B cell (primary cell): ENCODE data around the gene ALG3. TPM values are rescaled to one million over a fixed set of nuclear protein-coding genes. Genes with fewer than 3 reads are reported as not detected.

Experiments
- ATAC-seq: fragments of 200-7000 bp; cut with Tn5 transposase; one replicate; pipeline ENCODE4 v1.10.0; 2021; ENCODE audit warnings: low read depth, mild to moderate bottlenecking, moderate number of reproducible peaks, moderate library complexity
- CTCF ChIA-PET: fragments of 350-600 bp; sonication (Branson Sonifier 250); formaldehyde crosslinking; loops from one replicate; lab custom pipeline; 2021; ENCODE audit warnings: antibody characterized with exemption, inconsistent platforms; lab: Charles Lee
- POLR2A ChIA-PET: fragments of 350-600 bp; sonication (Branson Sonifier 250); formaldehyde crosslinking; loops from one replicate; lab custom pipeline; 2021; ENCODE audit warnings: antibody characterized with exemption; lab: Charles Lee
- DNase-seq: peaks from one replicate; pipeline ENCODE4 v3.0.0; 2013
- H2AFZ ChIP-seq: 2 replicates; pipeline ENCODE4 v1.6.1; 2012; ENCODE audit warnings: mild to moderate bottlenecking, low read depth, low read length; ENCODE audit not compliant: insufficient read depth, poor library complexity, severe bottlenecking
- H3K27ac ChIP-seq, 2 donors: 1 replicate in 1 of 2; 2 replicates in 1 of 2; pipeline ENCODE4 v1.5.1; 2012 to 2013; ENCODE audit warnings: low read length in 2 of 2, mild to moderate bottlenecking in 2 of 2, moderate library complexity in 1 of 2
- H3K27me3 ChIP-seq, 4 experiments: fragments of 200-600 bp in 1 of 4; sonication (generic) in 1 of 4; replicated peaks in 1 of 4; 1 replicate in 2 of 4; 2 replicates in 2 of 4; pipeline versions ENCODE4 v1.6.1 to v1.7.0; 2013 to 2016; ENCODE audit warnings: low read length in 3 of 4, mild to moderate bottlenecking in 2 of 4, mixed read lengths in 1 of 4, moderate library complexity in 1 of 4; ENCODE audit not compliant: insufficient read depth in 4 of 4, control insufficient read depth in 3 of 4; ENCODE audit errors: control extremely low read depth in 1 of 4
- H3K36me3 ChIP-seq, 2 experiments: replicated peaks in 1 of 2; 1 replicate in 1 of 2; 2 replicates in 1 of 2; pipeline versions ENCODE4 v1.6.1 to v1.7.1; 2013; ENCODE audit warnings: low read length in 1 of 2; ENCODE audit not compliant: insufficient read depth in 2 of 2, control insufficient read depth in 1 of 2; ENCODE audit errors: control extremely low read depth in 1 of 2, extremely low read depth in 1 of 2
- H3K4me1 ChIP-seq, 2 donors: fragments of 200-600 bp in 1 of 2; sonication (generic) in 1 of 2; 1 replicate in 1 of 2; 2 replicates in 1 of 2; pipeline versions ENCODE4 v1.5.1 to v1.6.1; 2013 to 2017; ENCODE audit warnings: low read length in 2 of 2; ENCODE audit not compliant: control insufficient read depth in 2 of 2, insufficient read depth in 2 of 2
- H3K4me2 ChIP-seq: replicated peaks from 2 replicates; pipeline ENCODE3; 2012; ENCODE audit warnings: mild to moderate bottlenecking, low read depth, low read length; ENCODE audit not compliant: poor library complexity, severe bottlenecking
- H3K4me3 ChIP-seq, 5 experiments: fragments of 200-600 bp in 1 of 5; sonication (generic) in 1 of 5; 1 replicate in 3 of 5; 2 replicates in 2 of 5; pipeline versions ENCODE4 v1.5.1 to v1.7.0; 2011 to 2016; ENCODE audit warnings: low read length in 4 of 5, mild to moderate bottlenecking in 4 of 5, low read depth in 2 of 5, control low read depth in 1 of 5, moderate library complexity in 1 of 5; ENCODE audit not compliant: insufficient read depth in 1 of 5; ENCODE audit errors: control extremely low read depth in 1 of 5, extremely low read depth in 1 of 5
- H3K79me2 ChIP-seq: fragments of 200-600 bp; sonication (generic); one replicate; pipeline ENCODE4 v1.6.0; 2016; ENCODE audit warnings: low read length; ENCODE audit not compliant: control insufficient read depth, insufficient read depth
- H3K9ac ChIP-seq: fragments of 200-600 bp; sonication (generic); 2 replicates; pipeline ENCODE4 v1.6.1; 2017; ENCODE audit warnings: mild to moderate bottlenecking, low read length, moderate library complexity
- H3K9me3 ChIP-seq, 3 donors: one replicate each; pipeline versions ENCODE4 v1.6.1 to v1.7.1; 2013; ENCODE audit warnings: low read length in 2 of 3; ENCODE audit not compliant: control insufficient read depth in 2 of 3, insufficient read depth in 1 of 3; ENCODE audit errors: control extremely low read depth in 1 of 3
- H4K20me1 ChIP-seq: 2 replicates; pipeline ENCODE4 v1.6.0; 2012; ENCODE audit warnings: mild to moderate bottlenecking, low read length; ENCODE audit not compliant: insufficient read depth, control insufficient read depth, poor library complexity, severe bottlenecking
- H3K27ac Mint-ChIP-seq: one replicate; pipeline ENCODE4 v1.8.0; 2021; ENCODE audit warnings: mixed read lengths
- H3K27me3 Mint-ChIP-seq: one replicate; pipeline ENCODE4 v1.8.0; 2021; ENCODE audit warnings: mixed read lengths
- H3K4me1 Mint-ChIP-seq: one replicate; pipeline ENCODE4 v1.8.0; 2021; ENCODE audit warnings: mixed read lengths
- H3K4me3 Mint-ChIP-seq: one replicate; pipeline ENCODE4 v1.8.0; 2021; ENCODE audit warnings: mixed read lengths
- H3K9me3 Mint-ChIP-seq: one replicate; pipeline ENCODE4 v1.8.0; 2022; ENCODE audit warnings: mixed read lengths; ENCODE audit not compliant: insufficient read depth
- EZH2 ChIP-seq: IDR thresholded peaks from 2 replicates; pipeline ENCODE4 v1.6.1; 2012; ENCODE audit warnings: borderline replicate concordance, low read depth, mild to moderate bottlenecking, moderate library complexity, low read length; ENCODE audit not compliant: insufficient read depth, poor library complexity, severe bottlenecking
- WGBS: methylation state at CpG from one replicate; pipeline ENCODE4 v1.1.5; 2013; ENCODE audit warnings: missing lambda C conversion rate; ENCODE audit not compliant: insufficient coverage; 5-methylcytosine and 5-hydroxymethylcytosine counted together
- intact Hi-C: fragments of 100-400 bp; cut with micrococcal nuclease; formaldehyde crosslinking; loops from one replicate; pipeline ENCODE4 v1.10.0; 2022
- polyA plus RNA-seq: library from polyadenylated mRNA; depleted of rRNA; stranded (reverse); fragments of >200 nt; gene quantifications from 2 replicates; pipeline ENCODE4 v1.2.3, GENCODE V29; 2012
- total RNA-seq, 2 donors: library from RNA; stranded (reverse); fragments of 120-200 nt in 1 of 2; gene quantifications; 1 replicate in 1 of 2; 2 replicates in 1 of 2; pipeline versions ENCODE4 v1.2.3 to v1.2.4, GENCODE V29; 2013 to 2022
- TF ChIP-seq, protein P1 (sequence below): fragments of 200-600 bp; IDR thresholded peaks from one replicate; pipeline ENCODE4 v1.8.0; 2022; ENCODE audit warnings: antibody characterized with exemption, mild to moderate bottlenecking

ALG3 gene
- total and polyA plus RNA-seq, 2 donors (not counting 1 experiment from before 2014, with no cell fraction given), result 36.1 to 38.6 TPM

DNA sequence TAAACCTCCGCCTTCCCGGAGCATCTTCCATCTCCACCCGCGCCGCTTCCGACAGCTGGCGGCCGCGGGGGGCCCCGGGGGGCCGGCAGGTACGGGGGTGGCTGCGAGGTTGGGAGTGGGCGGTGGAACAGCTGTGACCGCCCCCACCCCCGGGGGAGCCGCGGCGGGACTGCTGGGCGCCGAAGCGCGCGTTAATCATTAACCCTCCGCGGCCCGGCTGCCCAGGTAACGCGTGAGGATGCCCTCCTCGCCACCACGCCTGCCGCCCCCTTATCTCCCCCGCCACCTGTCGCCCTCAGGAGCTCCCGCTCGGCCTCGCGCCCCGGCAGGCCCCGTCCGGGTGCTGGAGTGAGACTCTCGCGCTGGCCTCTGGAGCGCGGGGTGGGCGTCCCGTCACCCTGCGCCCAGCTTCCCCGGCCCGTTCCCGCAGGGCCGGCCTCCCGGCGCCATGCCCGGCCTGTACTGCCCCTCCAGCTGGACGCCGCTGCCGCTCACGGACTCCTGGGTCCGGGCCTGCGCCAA lies 18.6 kb downstream of the ALG3 start:
- no peak for ATAC-seq
- POLR2A ChIA-PET, result interaction anchor here (1.4 kb wide), 1 partner anchor 20 kb away, joined by 3 read pairs; the partner anchor contains the start of gene EEF1AKMT4
- intact Hi-C loops, result no loop called here

More for the DNA sequence above, 18.6 kb downstream of the ALG3 start:
- Mint-ChIP-seq H3K4me1 (peaks cover 20% of the 10 kb centered on the region), H3K9me3 (no peaks in the 10 kb centered on the region), H3K27me3 (peaks cover 42% of the 10 kb centered on the region), H3K27ac (no peak overlapping the region), H3K4me3 (peak overlapping the region; percentile 85)
- peak overlapping the region in 4 of 5 experiments; percentile 48 to 74 (median 60) for H3K4me3 ChIP-seq
- TF ChIP-seq, protein P1, sequence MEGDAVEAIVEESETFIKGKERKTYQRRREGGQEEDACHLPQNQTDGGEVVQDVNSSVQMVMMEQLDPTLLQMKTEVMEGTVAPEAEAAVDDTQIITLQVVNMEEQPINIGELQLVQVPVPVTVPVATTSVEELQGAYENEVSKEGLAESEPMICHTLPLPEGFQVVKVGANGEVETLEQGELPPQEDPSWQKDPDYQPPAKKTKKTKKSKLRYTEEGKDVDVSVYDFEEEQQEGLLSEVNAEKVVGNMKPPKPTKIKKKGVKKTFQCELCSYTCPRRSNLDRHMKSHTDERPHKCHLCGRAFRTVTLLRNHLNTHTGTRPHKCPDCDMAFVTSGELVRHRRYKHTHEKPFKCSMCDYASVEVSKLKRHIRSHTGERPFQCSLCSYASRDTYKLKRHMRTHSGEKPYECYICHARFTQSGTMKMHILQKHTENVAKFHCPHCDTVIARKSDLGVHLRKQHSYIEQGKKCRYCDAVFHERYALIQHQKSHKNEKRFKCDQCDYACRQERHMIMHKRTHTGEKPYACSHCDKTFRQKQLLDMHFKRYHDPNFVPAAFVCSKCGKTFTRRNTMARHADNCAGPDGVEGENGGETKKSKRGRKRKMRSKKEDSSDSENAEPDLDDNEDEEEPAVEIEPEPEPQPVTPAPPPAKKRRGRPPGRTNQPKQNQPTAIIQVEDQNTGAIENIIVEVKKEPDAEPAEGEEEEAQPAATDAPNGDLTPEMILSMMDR, result no peak
- TF ChIP-seq EZH2, result peak; percentile 31
- peak overlapping the region; percentile 100 for H3K4me2 ChIP-seq
- WGBS, result 1% methylated on average over 57 of the region's 61 CpGs
- DNase-seq, result peak; percentile 37
- H3K9me3 ChIP-seq, result peaks cover 0 to 3% (median 0%) of the 10 kb centered on the region in 3 donors
- no peaks in the 10 kb centered on the region for H3K79me2 ChIP-seq
- H2AFZ ChIP-seq, result peak overlapping the region; percentile 82
- no peak overlapping the region for H3K27ac ChIP-seq
- peak overlapping the region; percentile 72 for H3K9ac ChIP-seq
- H4K20me1 ChIP-seq, result no peaks in the 10 kb centered on the region
- peaks cover 15 to 25% of the 10 kb centered on the region in 2 donors for H3K4me1 ChIP-seq
- H3K36me3 ChIP-seq, result no peaks in the 10 kb centered on the region
- CTCF ChIA-PET, result interaction anchor here (1.0 to 1.6 kb wide), 3 partner anchors 10 to 334 kb away, joined by 3 to 6 read pairs (median 4); no protein-coding TSS in a partner anchor
- peaks cover 0 to 73% (median 39%) of the 10 kb centered on the region in 4 experiments for H3K27me3 ChIP-seq
